G401.6 (cell line): Measurements from ENCODE around the gene CDKL2.
"Not testable (repeated sequence)": the region's sequence is repeated elsewhere in the genome, so short reads cannot be mapped to it uniquely, and the experiment has no call there.

ENCODE experiments used
- FAIRE-seq: peaks from 2 replicates; lab custom pipeline; 2012; peaks lifted over from hg19 to GRCh38; lab: Jason Lieb, UNC

CDKL2 gene

DNA sequence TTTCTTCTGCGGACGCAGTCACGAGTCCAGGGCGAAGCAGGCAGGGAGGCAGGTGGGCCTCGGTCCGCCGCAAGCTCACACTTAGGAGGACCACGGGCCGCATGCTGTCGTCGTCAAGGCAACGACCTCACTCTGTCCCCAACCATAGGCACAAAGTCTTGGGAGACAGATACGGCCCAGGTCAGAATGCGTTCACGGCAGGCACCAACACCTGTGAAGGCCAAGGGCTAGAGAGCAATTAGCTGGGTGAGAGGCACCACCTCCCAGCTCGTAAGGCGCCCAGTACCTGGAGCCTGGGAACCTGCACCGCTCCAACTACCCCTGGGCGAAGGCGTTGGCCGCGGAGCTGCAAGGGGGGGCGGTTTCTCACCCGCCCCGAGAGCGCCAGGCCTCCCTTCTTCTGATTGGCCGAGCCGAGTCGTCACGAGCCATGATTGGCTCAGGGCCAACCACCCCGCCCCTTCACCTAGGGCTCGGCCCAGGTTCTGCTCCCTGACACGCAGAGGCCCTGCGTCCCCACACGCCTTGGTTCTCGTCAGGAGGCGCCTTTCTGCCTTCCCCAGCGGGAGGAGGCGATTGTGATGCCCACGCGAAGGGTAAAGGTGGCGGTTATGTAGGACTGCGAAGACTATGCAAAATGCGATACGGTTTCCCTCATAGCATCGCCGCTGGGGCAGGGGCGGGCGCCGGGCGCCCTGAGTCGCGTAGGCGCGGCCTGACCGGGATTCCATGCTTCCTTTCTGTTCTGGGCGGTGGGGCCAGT, at the start of gene CDKL2:
CDKL2 (minus strand) TSS at position 355 of the 763 bp plus-strand sequence. CDS start 4,540 bp downstream, outside the sequence.
- FAIRE-seq = peak; percentile 19

DNA sequence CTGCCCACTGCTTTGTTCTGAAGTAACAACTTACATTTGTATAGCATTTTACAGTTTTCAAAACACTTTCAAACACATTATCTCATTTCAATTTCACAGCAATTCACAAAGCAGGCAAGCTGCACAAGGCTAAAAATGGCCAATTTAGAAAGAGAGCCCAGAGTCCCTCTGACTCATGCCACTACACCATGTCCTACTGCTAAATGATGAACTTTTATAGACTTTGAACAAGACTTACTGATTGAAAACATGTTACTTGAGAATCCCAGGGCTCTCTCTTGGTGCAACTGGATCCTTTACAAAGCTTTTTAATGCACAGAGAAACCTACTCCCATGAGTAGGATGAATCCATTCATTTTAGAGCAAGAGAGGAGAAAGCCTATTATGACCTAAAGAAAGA, 48.6 kb upstream of the CDKL2 start:
- no peak for FAIRE-seq

DNA sequence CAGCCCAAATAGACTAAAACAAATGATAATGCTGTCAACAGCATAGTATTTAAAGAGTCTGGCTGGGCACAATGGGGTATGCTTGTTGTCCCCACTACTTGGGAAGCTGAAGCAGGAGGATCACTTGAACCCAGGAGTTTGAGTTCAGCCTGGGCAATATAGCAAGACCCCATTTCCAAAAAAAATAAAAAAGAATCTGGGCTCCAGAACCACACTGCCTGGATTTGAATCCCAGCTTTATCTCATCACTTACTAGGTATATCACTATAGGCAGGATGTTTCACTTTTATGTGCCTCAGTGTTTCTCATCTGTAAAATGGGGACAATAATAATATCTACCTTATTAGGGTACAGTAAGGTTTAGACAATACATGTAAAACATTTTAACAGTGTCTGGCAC, 48.1 kb upstream of the CDKL2 start:
- FAIRE-seq = no peak

- FAIRE-seq = no peak
These were observed 44.7 kb upstream of the CDKL2 start for GRCh38 chr4:75675004-75675531.

DNA sequence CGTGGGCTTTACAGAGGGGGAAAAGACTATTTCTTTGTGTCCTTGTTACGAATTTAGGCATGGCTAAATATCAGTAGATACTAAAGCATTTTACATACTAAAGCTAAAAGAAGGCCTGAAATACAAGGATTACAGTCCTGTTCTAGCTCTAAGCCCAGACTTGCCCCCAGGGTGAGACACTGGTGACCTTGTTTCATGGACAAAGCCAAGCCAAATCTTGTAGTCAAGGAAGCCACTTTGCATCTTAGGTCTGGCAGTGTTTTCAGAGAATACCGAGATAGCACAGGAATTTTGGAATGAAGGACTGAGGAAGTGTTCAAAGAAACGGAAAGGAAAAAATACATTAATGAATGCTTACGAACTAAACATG, 43.6 kb upstream of the CDKL2 start:
- no peak for FAIRE-seq

- FAIRE-seq = peak; percentile 98
These were observed 43.0 kb upstream of the CDKL2 start, which contains the start of gene G3BP2 for GRCh38 chr4:75673027-75673958. Gene G3BP2 (minus strand): TSS chr4:75673411. CDS start chr4:75662025, 11,386 bp downstream.

DNA sequence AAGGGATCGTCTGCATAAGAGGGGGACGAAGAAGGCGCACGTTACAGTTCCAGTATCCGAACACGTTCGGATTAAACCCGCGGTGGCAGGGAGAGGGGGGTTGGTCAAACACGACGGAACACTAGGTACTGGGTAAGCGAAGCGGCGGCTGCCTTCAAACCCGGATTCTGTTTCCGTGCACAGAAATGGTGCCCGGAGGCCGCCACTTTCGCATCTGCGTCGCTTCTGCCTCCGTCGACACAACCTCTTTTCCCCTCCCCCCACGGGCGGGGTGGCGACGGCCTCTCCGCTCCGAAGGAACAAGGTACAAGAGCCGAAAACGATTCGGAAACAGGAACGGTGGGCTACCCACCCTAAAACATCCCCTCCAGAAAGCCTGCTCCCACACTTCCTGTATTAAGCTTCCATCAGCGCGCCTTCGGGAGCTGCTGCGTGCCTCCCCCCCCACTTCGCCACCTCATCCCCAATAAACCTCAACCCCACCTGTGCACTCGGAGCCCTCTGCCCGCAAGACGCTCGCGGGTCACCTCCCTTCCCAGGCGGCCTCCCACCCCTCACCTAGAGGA, 42.2 kb upstream of the CDKL2 start:
- no peak for FAIRE-seq

- FAIRE-seq = no peak
These were observed 41.6 kb upstream of the CDKL2 start for GRCh38 chr4:75671802-75672421.

DNA sequence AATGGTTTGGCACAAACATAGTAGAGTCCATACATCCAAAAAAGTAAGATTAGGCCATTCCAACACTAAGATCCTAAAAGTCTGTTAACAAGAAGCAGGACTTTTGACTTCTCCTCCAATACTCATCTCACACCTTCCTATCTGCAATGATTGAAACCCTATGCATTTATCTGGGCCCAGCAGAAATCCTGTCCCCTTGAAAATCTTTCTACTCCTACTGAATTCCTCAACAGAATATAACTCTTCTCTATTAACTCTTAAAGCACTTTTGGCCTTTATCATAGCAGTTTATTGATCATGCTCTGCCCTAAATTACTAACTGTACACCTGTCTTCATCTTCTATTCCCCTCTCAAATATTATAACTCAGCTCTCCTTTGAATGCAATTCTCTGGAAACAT, 38.3 kb upstream of the CDKL2 start:
- FAIRE-seq = no peak

GRCh38 chr4:75667636-75668035, 37.3 kb upstream of the CDKL2 start:
- FAIRE-seq = not testable (repeated sequence)

GRCh38 chr4:75666299-75666698, 36.0 kb upstream of the CDKL2 start:
- FAIRE-seq = no peak

- not testable (repeated sequence) for FAIRE-seq
These were observed 34.3 kb upstream of the CDKL2 start for GRCh38 chr4:75664604-75665003.

- FAIRE-seq = no peak
These were observed 32.3 kb upstream of the CDKL2 start for GRCh38 chr4:75662626-75663025.

DNA sequence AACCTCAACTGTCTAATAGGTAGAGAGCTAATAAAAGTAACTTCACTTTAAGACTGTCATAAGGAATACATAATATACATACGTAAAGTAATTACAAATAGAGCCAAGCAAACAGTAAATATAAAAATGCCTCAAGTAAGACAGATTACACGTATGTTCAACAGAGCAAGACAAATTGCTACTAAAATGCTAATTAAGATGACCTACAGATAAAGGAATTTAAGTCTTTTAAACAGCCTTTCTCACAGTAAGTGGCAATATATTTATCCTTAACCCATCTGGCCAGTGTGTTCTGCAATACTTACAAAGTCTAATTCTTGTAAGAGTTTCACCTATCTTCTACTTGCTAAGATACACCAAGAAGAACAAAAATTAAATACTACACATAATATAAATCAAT, 30.2 kb upstream of the CDKL2 start:
- FAIRE-seq = no peak

- FAIRE-seq = no peak
These were observed 29.2 kb upstream of the CDKL2 start for GRCh38 chr4:75659512-75660031.

- no peak for FAIRE-seq
These were observed 28.5 kb upstream of the CDKL2 start for GRCh38 chr4:75658876-75659275.

GRCh38 chr4:75655562-75655961, 25.2 kb upstream of the CDKL2 start:
- no peak for FAIRE-seq

- no peak for FAIRE-seq
These were observed 24.6 kb upstream of the CDKL2 start for GRCh38 chr4:75654905-75655304.

DNA sequence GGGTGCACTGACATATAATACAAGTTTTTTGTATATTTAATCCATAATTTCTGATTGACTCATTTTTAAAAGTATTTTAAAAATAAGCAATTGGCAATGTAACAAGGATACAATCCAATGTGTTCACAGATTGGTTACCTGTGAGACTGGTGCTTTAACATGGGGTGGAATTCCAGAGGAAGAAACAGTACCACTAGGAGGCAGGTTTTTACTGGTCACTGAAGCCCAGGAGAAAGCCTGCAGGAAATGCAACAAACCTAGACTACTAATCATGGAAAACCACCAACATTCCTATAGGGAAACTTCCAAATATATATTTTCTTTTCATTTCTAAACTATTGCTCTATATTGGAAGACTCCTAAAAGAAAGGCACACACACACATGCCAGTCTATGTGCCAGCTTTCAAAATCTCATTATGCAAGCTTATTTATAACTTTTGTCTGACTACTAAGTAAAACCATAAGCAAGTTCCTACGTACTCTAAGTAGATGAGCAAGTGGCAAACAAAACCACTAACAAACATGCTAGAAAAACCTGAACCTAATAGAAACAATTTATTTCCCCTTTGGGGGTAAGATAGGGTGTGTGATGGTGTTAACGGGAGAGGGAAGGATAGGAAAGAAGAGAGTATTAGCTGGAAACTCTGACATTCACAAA, 23.6 kb upstream of the CDKL2 start:
- peak; percentile 94 for FAIRE-seq

- no peak for FAIRE-seq
These were observed 13.8 kb upstream of the CDKL2 start for GRCh38 chr4:75644095-75644494.

DNA sequence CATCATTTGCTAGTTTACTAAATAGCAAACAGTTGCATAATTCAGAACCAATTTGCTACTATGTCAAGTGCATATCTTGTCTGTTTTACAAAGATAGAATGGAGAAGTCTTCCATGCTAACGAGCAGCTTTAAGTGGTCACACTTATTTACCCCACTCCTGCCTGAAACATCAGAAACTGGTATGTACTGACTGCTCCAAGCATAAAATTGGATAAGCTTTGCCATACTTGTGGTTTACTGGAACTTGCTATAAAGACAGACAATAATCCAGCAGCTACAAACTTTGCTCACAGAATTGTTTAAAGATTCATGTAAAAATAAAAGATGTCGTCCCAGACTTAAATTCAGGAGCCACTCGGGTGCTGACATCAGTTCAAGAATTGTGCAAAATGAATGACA, 13.3 kb upstream of the CDKL2 start:
- no peak for FAIRE-seq
